Mammary epithelial cell (primary cell): ENCODE measurements around the gene PPP1R15A.
"Not testable (repeated sequence)": the region's sequence is repeated elsewhere in the genome, so short reads cannot be mapped to it uniquely, and the experiment has no call there.

ENCODE experiments used
- EZH2 ChIP-seq: IDR thresholded peaks from 2 replicates; pipeline ENCODE4 v1.6.1; 2012; ENCODE audit warnings: low read length, inconsistent platforms, borderline replicate concordance
- TF ChIP-seq, protein P1 (sequence below), 2 donors: IDR thresholded peaks in 1 of 2; conservative IDR thresholded peaks in 1 of 2; 2 replicates each; pipeline ENCODE4 v1.5.1; 2011 to 2012; ENCODE audit warnings: inconsistent platforms in 2 of 2, low read length in 2 of 2, mild to moderate bottlenecking in 2 of 2, control low read depth in 1 of 2, low read depth in 1 of 2; ENCODE audit not compliant: insufficient read depth in 1 of 2; ENCODE audit errors: extremely low read depth in 1 of 2

DNA sequence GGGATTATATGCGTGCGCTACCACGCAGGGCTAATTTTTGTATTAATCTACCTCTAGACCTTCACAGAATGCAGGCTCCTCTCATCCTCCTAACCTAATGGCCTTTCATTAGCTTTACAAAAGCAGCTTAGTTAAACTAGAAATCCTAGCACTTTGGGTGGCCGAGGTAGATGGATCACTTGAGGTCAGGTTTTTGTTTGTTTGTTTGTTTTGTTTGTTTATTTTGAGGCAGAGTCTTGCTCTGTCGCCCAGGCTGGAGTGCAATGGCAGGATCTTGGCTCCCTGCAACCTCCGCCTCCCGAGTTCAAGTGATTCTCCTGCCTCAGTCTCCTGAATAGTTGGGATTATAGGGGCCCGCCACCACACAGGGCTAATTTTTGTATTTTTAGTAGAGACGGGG lies 7.5 kb downstream of the PPP1R15A start:
- not testable (repeated sequence) for TF ChIP-seq EZH2
- TF ChIP-seq, protein P1, sequence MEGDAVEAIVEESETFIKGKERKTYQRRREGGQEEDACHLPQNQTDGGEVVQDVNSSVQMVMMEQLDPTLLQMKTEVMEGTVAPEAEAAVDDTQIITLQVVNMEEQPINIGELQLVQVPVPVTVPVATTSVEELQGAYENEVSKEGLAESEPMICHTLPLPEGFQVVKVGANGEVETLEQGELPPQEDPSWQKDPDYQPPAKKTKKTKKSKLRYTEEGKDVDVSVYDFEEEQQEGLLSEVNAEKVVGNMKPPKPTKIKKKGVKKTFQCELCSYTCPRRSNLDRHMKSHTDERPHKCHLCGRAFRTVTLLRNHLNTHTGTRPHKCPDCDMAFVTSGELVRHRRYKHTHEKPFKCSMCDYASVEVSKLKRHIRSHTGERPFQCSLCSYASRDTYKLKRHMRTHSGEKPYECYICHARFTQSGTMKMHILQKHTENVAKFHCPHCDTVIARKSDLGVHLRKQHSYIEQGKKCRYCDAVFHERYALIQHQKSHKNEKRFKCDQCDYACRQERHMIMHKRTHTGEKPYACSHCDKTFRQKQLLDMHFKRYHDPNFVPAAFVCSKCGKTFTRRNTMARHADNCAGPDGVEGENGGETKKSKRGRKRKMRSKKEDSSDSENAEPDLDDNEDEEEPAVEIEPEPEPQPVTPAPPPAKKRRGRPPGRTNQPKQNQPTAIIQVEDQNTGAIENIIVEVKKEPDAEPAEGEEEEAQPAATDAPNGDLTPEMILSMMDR (conservative IDR thresholded peaks at IDR 0.05 in 1 of 2, IDR thresholded peaks at IDR 0.05 in 1 of 2; ENCODE audit: extremely low read depth in 1 of 2, insufficient read depth in 1 of 2, low read depth in 1 of 2, low read length in 2 of 2) = not testable (repeated sequence)
